SIG-M5 treated with dmso at 0.1 percent for 504 hours (cell line): ENCODE data around the gene OGA.

Source experiments
- DNase-seq: peaks from one replicate; lab custom pipeline; 2025; ENCODE audit not compliant: unreplicated experiment; lab: John Stamatoyannopoulos, UW

Gene OGA

DNA sequence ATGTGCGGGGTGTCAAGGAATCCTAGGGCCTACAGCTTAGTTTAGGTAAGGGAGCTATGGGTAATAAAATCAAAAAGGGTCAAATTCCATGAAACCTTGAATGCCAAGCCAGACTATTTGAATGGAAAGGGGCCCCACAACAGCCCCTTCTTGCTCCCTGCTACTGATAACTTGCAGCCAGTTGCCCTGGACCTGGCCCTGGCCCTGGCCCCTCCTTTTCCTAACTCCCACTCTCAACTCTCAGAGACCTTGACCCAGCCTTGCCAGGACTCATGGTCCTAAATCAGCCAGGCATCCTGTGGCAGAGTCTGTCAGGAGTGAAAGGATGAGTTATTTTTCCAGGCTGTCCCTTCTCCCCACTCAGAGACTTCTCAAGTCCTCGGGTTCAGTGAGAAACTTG, 19.5 kb upstream of the OGA start:
- DNase-seq = no peak

DNA sequence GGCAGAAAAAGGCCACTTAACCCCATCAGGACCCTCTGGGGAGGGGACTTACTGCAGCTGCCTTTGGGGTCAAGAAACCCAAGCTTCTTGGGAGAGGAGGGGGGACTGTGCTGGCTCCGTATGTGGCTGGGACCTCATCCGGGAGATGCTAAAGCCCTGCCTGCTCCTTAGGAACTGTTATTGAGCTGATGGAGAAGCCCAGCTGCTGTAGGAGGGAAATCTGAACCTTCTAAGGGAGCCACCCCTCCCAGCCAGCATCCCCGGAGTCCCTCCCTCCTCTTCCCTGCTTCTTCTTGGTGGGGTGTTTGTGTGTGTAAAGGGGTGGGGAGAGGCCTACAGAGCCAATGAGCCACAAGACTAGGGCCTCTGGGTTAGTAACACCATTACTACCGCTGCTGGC, 17.1 kb upstream of the OGA start:
- DNase-seq = no peak

DNA sequence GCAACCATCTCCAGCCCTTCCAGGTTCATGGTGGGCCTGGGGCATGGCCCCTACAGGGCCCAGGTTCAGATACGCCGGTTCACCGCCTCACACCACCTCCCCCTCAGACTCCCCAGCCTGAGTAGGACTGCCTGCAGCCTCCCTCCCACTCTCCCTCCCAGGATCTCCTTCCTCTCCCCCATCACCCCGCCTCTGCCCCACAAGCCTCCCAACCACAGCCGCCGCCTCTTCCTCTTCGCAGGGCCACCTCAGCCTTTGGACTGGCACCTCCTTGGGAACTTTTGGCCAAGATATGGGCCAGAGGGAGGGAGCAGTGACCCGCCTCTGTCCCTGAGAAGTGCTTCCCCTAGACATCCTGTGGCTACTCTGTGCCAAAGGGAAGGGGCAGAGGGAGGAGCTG, 16.1 kb upstream of the OGA start:
- peak; percentile 17 for DNase-seq

DNA sequence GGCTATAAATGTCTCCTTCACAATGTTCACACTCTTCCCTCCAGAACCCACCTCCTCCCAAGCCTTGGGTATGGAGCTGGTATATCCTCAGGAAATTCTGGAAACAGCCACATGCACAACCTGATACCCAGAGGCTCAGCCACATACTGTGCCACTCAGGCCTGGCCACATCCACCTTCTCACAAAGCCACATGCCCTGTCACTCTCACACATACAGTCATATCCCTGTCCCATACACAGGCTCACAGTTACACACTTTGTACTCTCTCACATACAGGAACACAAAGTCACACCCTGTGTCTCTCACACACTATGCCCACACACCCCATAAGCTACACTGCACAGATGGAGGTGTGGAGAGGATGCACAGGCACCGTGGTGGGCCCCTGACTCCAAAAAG, 15.2 kb upstream of the OGA start:
- no peak for DNase-seq

GRCh38 chr10:101832325-101832771, 14.1 kb upstream of the OGA start:
- no peak for DNase-seq

DNA sequence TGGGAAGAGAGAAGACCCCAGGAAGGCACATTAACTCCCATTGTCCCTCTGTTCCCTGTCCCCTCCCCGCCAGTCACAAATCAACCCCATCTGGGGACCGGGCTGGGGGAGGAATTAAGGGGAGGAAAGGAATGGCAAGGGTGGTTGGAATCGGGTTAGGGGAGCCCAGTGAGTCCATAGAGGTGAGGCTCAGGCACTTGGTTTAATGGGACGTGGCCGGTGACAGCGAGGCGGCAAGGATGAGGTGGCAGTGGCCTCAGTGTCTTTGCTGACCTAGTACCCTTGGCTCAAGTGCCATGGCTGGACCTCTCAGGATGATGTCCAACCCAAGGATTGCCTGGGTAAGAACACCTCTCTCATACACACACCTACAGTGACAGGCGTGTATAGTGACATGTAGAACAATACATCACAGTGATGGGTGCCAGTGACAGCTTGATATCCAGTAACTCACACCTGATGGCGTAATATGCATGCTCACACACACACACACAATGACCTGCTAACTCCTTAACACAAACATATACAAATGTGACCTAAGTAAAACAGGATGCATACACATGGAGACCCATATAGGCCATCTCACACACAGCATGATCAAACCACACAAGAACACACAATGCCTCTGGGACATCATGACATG, 13.0 kb upstream of the OGA start:
- DNase-seq = no peak

DNA sequence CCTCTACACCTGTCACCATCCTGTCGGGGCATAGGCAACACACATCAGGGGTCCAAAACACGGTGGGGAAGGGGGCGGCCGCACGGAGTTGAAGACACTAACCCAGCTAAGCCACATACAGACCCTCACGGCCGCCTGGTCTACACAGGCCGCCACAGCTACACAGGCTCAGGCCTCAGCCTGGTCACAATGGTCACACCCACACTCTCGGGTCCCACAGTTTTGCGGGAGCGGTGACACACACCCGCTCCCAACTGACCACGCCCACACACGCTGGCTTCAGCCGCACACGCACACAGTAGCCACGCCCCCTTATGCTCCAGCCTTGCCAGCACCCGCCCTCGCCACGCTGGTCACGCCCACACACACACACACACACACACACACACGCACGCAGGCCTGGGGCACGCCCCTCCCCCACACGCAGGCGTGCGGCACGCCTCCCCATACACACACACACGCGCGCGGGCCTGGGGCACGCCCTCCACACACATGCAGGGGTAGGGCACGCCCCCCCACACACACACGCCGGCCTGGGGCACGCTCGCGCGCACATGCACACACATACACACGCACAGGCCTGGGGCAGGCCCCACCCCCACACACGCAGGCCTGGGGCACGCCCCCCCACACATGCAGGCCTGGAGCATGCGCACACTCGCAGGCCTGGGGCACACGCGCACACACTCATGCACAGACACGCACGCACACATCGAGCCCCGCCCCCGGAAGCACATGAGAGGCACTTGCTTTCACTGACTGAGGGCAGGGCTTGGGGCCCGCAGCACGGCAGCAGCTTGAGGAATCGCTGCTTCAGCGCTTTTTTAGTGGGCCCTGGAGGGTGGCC, 12.3 kb upstream of the OGA start:
- peak; percentile 84 for DNase-seq

DNA sequence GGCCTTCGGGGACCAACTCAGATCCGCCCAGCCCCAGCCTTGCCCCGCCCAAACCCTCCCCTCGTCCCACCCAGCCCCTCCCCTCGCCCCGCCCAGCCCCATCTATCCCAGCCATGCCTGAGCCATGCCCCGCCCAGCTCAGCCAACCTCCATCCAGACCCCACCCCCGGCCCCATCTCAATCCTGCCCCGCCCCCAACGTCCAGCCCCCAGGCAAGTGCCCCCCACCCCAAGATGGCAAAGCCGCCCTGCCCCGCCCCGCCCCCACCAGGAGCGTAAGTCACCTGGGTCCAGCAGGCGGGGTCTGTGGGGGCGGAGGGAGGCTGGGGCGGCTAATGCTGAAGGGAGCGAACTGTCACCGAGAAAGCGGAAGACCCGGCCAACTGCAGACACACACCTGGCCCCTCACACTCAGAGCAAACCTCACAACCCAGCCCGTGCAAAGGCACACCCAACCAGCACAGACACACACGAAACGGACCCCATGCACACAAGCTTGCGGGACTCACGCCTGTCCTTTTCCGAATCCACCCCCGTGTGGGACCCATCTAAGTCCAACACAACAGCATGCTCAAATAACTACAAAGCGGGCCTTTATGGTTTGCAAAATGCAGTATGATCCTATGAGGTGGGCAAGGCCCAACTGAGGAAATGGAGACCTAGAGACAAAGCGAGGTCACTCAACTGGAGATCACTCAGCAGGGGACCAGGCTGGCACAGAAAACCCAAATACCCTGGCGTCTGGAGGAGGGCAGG, 11.5 kb upstream of the OGA start:
- DNase-seq = no peak

- no peak for DNase-seq
Observed at GRCh38 chr10:101828766-101829551, 10.7 kb upstream of the OGA start.

DNA sequence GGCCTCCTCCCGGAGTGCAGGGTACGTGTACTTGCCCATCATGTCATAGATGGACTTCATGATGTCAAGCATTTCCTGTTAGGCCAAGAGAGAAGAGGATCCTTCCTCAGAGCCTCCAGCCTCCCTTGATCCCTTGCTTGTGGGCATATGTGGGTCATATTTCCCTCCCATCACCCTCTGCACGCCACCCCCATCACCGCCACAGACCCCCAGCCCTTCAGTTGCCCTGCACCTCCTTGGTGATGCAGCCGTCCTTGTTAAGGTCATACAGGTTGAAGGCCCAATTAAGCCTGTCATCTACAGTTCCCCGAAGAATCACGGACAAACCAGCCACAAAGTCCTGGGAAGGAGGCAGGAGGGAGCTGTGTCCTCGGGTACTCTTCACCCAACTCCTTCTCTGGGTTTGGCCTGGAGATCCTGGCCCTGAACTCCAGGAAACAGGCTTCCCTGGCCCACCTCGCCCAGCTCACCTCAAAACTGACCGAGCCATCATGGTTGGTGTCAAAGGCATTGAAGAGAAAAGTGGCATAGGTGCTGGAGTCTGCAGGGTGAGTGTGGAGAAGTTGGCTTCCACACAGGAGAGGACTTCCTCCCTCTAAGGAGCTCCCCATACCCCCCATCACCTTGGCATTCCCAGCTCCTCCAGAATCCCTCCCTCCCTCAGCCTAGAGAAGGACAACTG, 9.8 kb upstream of the OGA start:
- DNase-seq = no peak

GRCh38 chr10:101826852-101827434, 8.7 kb upstream of the OGA start:
- DNase-seq = no peak

DNA sequence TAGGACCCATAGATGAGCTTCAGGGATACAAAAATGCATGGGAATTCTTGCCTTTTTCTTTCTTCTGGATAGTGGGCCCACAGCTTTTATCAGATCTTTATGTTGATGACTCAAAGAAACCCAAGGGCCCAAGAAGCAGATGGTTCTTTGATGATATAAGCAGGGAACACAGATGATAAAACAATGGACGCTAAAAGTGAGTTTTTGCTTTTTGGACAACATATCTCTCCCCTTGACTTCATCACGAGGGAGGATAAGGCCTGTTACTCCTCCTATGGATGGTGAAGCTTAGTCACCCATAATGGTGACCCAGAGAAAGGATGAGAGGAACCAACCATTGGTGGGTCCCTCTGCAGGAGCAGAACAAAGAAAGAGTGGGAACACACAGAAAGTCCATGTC, 6.5 kb upstream of the OGA start:
- DNase-seq = no peak

DNA sequence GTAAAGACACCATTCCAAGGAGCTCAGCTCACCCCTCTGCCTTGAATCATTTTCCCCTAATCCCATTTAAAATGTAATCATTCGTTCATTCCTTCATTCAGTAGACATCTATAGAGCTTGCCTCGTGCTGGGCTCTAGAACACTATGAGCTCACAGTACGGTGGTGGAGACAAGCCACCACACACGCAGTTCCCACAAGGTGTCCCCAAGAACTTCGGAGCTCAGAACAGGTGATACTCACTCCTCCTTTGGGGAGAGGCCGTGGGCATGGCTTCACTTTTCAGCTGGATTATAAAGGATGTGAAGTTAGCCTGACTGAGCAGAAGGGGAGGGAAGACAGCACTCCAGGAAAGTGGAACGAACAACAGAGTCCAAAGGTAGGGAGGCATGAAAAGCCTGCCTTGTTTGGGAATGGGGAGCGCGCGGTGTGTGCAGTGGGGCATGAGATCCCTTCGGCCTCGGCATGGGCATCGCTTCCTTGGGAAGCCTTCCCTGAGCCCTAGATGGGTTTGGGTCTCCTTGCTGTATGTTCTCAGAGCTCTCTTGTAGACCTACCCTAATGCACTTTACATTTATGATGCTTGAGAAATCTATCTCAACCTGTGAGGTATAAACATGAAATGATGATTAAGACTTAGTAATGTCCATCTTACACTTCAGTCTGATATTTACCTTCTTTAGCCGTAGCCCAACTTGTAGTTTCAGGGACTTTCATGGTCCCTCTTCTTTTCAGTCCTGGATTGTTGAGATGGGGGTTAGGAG, 809 bp upstream of the OGA start:
- peak; percentile 53 for DNase-seq

DNA sequence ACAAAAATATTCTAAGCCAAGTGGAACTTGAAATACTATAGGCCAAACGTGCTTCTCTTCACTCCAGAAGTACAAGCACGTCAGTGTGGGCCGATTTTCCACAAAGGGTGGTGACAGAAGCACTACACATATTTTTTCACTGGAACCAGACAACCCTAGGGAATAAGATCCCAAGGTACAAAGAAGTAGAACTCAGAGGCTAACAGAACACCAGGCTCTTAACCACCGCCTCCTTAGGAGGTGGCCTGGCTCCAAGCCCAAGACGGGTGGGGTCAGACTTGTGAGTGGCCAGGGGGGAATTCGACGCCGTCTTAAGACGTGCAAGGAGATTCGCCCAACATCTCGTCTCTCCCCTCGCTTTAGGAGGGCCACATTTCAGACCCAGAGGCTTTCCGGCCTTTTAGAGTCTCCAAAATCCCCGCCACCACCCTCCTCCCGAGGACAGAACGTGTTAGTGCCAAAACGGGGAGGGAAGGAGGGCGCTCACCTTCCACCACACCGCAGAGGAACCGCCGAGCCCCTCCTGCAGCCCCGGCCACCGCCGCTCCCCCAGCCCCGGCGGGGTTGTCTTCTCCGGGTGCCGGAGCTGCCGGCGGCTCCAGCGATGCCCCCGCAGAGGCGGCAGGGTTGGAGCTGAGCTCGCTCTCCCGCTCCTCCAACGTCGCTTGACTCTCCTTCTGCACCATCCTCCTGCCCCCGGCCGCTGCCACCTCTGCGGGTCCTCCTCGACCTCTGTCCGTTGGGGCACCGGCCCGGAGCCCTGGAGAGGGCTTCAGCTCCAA, 716 bp downstream of the OGA start:
- peak; percentile 51 for DNase-seq

GRCh38 chr10:101816913-101817336, 1.3 kb downstream of the OGA start:
- no peak for DNase-seq

DNA sequence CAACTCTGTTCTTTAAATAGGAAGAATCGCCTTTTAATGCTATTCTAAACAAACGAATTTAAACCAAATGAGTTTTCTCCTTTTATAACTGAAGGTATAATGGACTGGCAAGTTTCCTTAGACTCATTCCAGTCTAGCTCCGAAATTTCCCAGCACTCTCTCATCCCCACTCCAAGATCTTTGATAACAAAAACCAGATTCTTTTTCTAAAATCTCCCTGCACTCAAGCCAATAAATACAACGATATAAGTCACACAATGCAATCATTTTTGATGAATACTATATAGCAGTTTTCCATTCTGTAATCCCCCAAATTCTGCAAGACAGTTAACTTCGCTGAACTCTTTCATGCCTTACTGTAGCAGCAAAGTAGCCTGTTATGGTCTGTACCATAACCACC, 1.9 kb downstream of the OGA start:
- DNase-seq = no peak

DNA sequence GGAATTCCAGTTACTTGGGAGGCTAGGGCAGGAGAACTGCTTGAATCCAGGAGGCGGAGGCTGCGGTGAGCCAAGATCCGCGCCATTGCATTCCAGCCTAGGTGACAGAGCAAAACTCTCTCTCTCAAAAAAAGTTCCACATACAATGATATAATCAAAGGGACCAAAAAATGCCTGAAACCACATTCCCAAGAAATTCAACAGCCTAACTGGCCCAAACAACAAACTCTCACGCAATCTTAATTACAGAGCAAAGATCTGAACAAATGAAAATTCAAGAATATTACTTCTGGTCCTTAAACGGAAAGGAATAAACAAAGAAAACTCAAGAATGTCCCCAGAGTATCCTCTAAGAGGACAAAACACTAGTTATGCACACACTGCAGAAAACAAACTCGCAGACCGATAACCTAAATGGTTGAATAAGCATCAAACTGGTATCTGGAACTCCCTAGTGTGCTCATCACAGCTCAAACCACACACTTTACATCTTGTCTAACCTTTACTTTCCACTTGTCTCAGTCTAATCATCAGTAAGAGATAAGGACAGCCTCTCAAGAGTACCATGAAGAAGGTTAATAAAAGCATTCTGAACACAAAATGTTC, 3.7 kb downstream of the OGA start:
- DNase-seq = no peak

DNA sequence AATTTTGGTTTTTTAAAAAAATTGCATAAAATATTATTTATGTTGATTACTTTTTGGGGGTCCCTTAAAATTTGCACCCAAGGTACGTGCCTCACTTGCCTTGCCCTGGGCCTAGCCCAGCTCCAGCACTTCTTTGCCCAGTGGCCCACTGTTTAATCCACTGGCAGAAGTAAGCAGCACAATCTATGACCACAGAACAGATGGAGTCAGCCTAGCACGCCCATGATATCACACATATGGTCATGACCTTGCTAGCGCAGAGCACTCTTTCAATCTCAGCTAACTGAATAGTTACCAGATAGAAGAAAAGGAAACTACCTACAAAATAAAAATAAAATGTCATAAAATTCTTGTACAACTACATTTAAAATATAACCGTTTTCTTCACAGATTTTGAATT, 5.6 kb downstream of the OGA start:
- DNase-seq = no peak
